IMR-90 (cell line): Measurements from ENCODE around the gene ZYG11B.

Experiments used
- BHLHE40 ChIP-seq: fragments of 150-350 bp; IDR thresholded peaks from 2 replicates; pipeline ENCODE4 v1.6.1; 2016; ENCODE audit warnings: mild to moderate bottlenecking, low read depth, low read length
- CEBPB ChIP-seq: IDR thresholded peaks from 2 replicates; pipeline ENCODE4 v1.6.1; 2012; ENCODE audit warnings: low read depth, low read length, improper control_type of control experiment
- CHD1 ChIP-seq: IDR thresholded peaks from 2 replicates; pipeline ENCODE4 v1.6.1; 2012; ENCODE audit warnings: low read depth, low read length, improper control_type of control experiment
- CTCF ChIP-seq: conservative IDR thresholded peaks from 2 replicates; pipeline ENCODE4 v1.5.1; 2012; ENCODE audit warnings: mild to moderate bottlenecking, low read depth, low read length, improper control_type of control experiment
- ELK1 ChIP-seq: fragments of 150-350 bp; IDR thresholded peaks from 2 replicates; pipeline ENCODE4 v1.6.1; 2016; ENCODE audit warnings: low read depth, mild to moderate bottlenecking, low read length, moderate library complexity, borderline replicate concordance
- FOS ChIP-seq: fragments of 150-350 bp; IDR thresholded peaks from 2 replicates; pipeline ENCODE4 v1.6.1; 2016; ENCODE audit warnings: low read depth, low read length
- MAFK ChIP-seq: IDR thresholded peaks from 2 replicates; pipeline ENCODE4 v1.6.1; 2012; ENCODE audit warnings: low read depth, low read length, improper control_type of control experiment
- MXI1 ChIP-seq: IDR thresholded peaks from 2 replicates; pipeline ENCODE4 v1.6.1; 2012; ENCODE audit warnings: low read depth, mild to moderate bottlenecking, low read length, moderate library complexity, borderline replicate concordance
- POLR2A ChIP-seq: IDR thresholded peaks from 2 replicates; pipeline ENCODE4 v1.6.1; 2012; ENCODE audit warnings: mild to moderate bottlenecking, low read depth, low read length
- RAD21 ChIP-seq: IDR thresholded peaks from 2 replicates; pipeline ENCODE4 v1.6.1; 2012; ENCODE audit warnings: low read length, improper control_type of control experiment
- RCOR1 ChIP-seq: IDR thresholded peaks from 2 replicates; pipeline ENCODE4 v1.6.1; 2012; ENCODE audit warnings: mild to moderate bottlenecking, low read length, improper control_type of control experiment; ENCODE audit not compliant: insufficient replicate concordance
- RFX5 ChIP-seq: IDR thresholded peaks from 2 replicates; pipeline ENCODE4 v1.8.0; 2012; ENCODE audit warnings: low read depth, mild to moderate bottlenecking, low read length, moderate library complexity
- SMC3 ChIP-seq: fragments of 150-350 bp; IDR thresholded peaks from 2 replicates; pipeline ENCODE4 v1.6.1; 2016; ENCODE audit warnings: low read depth, mild to moderate bottlenecking, antibody characterized with exemption, low read length, moderate library complexity
- USF2 ChIP-seq: fragments of 150-350 bp; IDR thresholded peaks from 2 replicates; pipeline ENCODE4 v1.6.1; 2017; ENCODE audit warnings: mild to moderate bottlenecking, antibody characterized with exemption, low read length, low read depth

- TF ChIP-seq POLR2A (no peak), CTCF (no peak), RCOR1 (no peak), USF2 (no peak), CEBPB (no peak), RAD21 (no peak), FOS (no peak), MXI1 (no peak), SMC3 (no peak), RFX5 (no peak), MAFK (no peak), ELK1 (no peak), CHD1 (no peak), BHLHE40 (no peak)
These were observed 46.8 kb upstream of the ZYG11B start for GRCh38 chr1:52679498-52679897.
